Activated naive CD4-positive, alpha-beta T cell treated with anti-CD3 and anti-CD28 coated beads, Interleukin-2, amount 10 ng/mL, durations not matched to agents 7 days and 5 days (primary cell): ENCODE results near the gene TRABD.
"Not testable (repeated sequence)": the region's sequence is repeated elsewhere in the genome, so short reads cannot be mapped to it uniquely, and the experiment has no call there.

ENCODE experiments used
- CTCF ChIA-PET: fragments of 350-600 bp; sonication (Branson Sonifier 250); formaldehyde crosslinking; loops from one replicate; lab custom pipeline; 2021; ENCODE audit warnings: antibody characterized with exemption; lab: Charles Lee
- DNase-seq: peaks from one replicate; pipeline ENCODE4 v3.0.0-alpha.2; 2020
- H3K27ac Mint-ChIP-seq: one replicate; pipeline ENCODE4 v1.8.0; 2021; ENCODE audit warnings: mild to moderate bottlenecking, moderate library complexity, mixed read lengths
- H3K27me3 Mint-ChIP-seq: one replicate; pipeline ENCODE4 v1.8.0; 2021; ENCODE audit warnings: mild to moderate bottlenecking, mixed read lengths
- H3K36me3 Mint-ChIP-seq: one replicate; pipeline ENCODE4 v1.8.0; 2021; ENCODE audit warnings: mixed read lengths
- H3K4me1 Mint-ChIP-seq: one replicate; pipeline ENCODE4 v1.8.0; 2021; ENCODE audit warnings: mixed read lengths
- H3K4me3 Mint-ChIP-seq: one replicate; pipeline ENCODE4 v1.8.0; 2021; ENCODE audit warnings: mild to moderate bottlenecking, moderate library complexity, mixed read lengths
- H3K9me3 Mint-ChIP-seq: one replicate; pipeline ENCODE4 v1.8.0; 2021; ENCODE audit warnings: mixed read lengths

Gene TRABD

GRCh38 chr22:50147258-50148165 lies 38.2 kb upstream of the TRABD start:
- not testable (repeated sequence) for H3K36me3 Mint-ChIP-seq, H3K4me1 Mint-ChIP-seq, H3K4me3 Mint-ChIP-seq, DNase-seq, H3K9me3 Mint-ChIP-seq, H3K27ac Mint-ChIP-seq
- CTCF ChIA-PET = interaction anchor here (0.9 to 3.6 kb wide), 7 partner anchors 16 to 154 kb away, joined by 3 to 14 read pairs (median 5); no protein-coding TSS in a partner anchor
- peaks cover 40% of the 10 kb centered on the region for H3K27me3 Mint-ChIP-seq

- peaks cover 35% of the 10 kb centered on the region for H3K27me3 Mint-ChIP-seq
- no peak overlapping the region for H3K4me3 Mint-ChIP-seq
- CTCF ChIA-PET = interaction anchor here (0.9 to 3.6 kb wide), 7 partner anchors 16 to 155 kb away, joined by 3 to 14 read pairs (median 5); no protein-coding TSS in a partner anchor
- no peak for DNase-seq
- H3K9me3 Mint-ChIP-seq = no peaks in the 10 kb centered on the region
- H3K4me1 Mint-ChIP-seq = no peaks in the 10 kb centered on the region
- H3K36me3 Mint-ChIP-seq = no peaks in the 10 kb centered on the region
- H3K27ac Mint-ChIP-seq = no peak overlapping the region
Observed at GRCh38 chr22:50148166-50148500, 37.6 kb upstream of the TRABD start.

- CTCF ChIA-PET = interaction anchor here (0.7 to 3.6 kb wide), 8 partner anchors 15 to 324 kb away, joined by 3 to 14 read pairs (median 4); no protein-coding TSS in a partner anchor
Observed at GRCh38 chr22:50148991-50149721, 36.6 kb upstream of the TRABD start.

GRCh38 chr22:50150161-50151129 lies 35.3 kb upstream of the TRABD start:
- no peak for DNase-seq
- H3K4me3 Mint-ChIP-seq = no peak overlapping the region
- H3K27me3 Mint-ChIP-seq = peaks cover 36% of the 10 kb centered on the region
- CTCF ChIA-PET = interaction anchor here (0.6 to 3.6 kb wide), 4 partner anchors 13 to 88 kb away, joined by 3 to 14 read pairs (median 6); no protein-coding TSS in a partner anchor
- H3K9me3 Mint-ChIP-seq = no peaks in the 10 kb centered on the region
- no peaks in the 10 kb centered on the region for H3K4me1 Mint-ChIP-seq
- H3K27ac Mint-ChIP-seq = no peak overlapping the region
- no peaks in the 10 kb centered on the region for H3K36me3 Mint-ChIP-seq

More at GRCh38 chr22:50148991-50149721, 36.6 kb upstream of the TRABD start:
- no peak overlapping the region for H3K4me3 Mint-ChIP-seq
- DNase-seq = peak; percentile 84
- no peaks in the 10 kb centered on the region for H3K9me3 Mint-ChIP-seq
- peaks cover 34% of the 10 kb centered on the region for H3K27me3 Mint-ChIP-seq
- no peaks in the 10 kb centered on the region for H3K4me1 Mint-ChIP-seq
- H3K27ac Mint-ChIP-seq = no peak overlapping the region
- no peaks in the 10 kb centered on the region for H3K36me3 Mint-ChIP-seq

GRCh38 chr22:50151571-50152537 lies 33.9 kb upstream of the TRABD start:
- H3K4me1 Mint-ChIP-seq = no peaks in the 10 kb centered on the region

GRCh38 chr22:50153056-50153755 lies 32.5 kb upstream of the TRABD start:
- H3K9me3 Mint-ChIP-seq = no peaks in the 10 kb centered on the region
- H3K27ac Mint-ChIP-seq = no peak overlapping the region
- DNase-seq = no peak
- H3K4me1 Mint-ChIP-seq = no peaks in the 10 kb centered on the region
- peaks cover 40% of the 10 kb centered on the region for H3K27me3 Mint-ChIP-seq
- CTCF ChIA-PET = interaction anchor here (1.1 kb wide), 1 partner anchor 10 kb away, joined by 4 read pairs; no protein-coding TSS in a partner anchor
- H3K4me3 Mint-ChIP-seq = no peak overlapping the region
- H3K36me3 Mint-ChIP-seq = no peaks in the 10 kb centered on the region

More at GRCh38 chr22:50151571-50152537, 33.9 kb upstream of the TRABD start:
- Mint-ChIP-seq H3K27me3 (peaks cover 36% of the 10 kb centered on the region), H3K27ac (no peak overlapping the region), H3K36me3 (no peaks in the 10 kb centered on the region), H3K4me3 (no peak overlapping the region), H3K9me3 (no peaks in the 10 kb centered on the region)
- CTCF ChIA-PET = interaction anchor here (1.1 kb wide), 1 partner anchor 8 kb away, joined by 4 read pairs; no protein-coding TSS in a partner anchor
- DNase-seq = no peak

GRCh38 chr22:50153756-50154140 lies 32.0 kb upstream of the TRABD start:
- H3K4me1 Mint-ChIP-seq = no peaks in the 10 kb centered on the region
- CTCF ChIA-PET = no interaction called here
- H3K9me3 Mint-ChIP-seq = no peaks in the 10 kb centered on the region
- H3K27ac Mint-ChIP-seq = no peak overlapping the region
- no peak for DNase-seq
- H3K4me3 Mint-ChIP-seq = no peak overlapping the region
- peaks cover 44% of the 10 kb centered on the region for H3K27me3 Mint-ChIP-seq
- H3K36me3 Mint-ChIP-seq = no peaks in the 10 kb centered on the region

- H3K4me3 Mint-ChIP-seq = no peak overlapping the region
Observed at GRCh38 chr22:50157709-50158375, 27.9 kb upstream of the TRABD start.

GRCh38 chr22:50160947-50161346 lies 24.8 kb upstream of the TRABD start:
- no peak overlapping the region for H3K27ac Mint-ChIP-seq
- no peaks in the 10 kb centered on the region for H3K36me3 Mint-ChIP-seq
- H3K4me1 Mint-ChIP-seq = no peaks in the 10 kb centered on the region
- H3K4me3 Mint-ChIP-seq = no peak overlapping the region
- CTCF ChIA-PET = no interaction called here
- no peak for DNase-seq
- H3K27me3 Mint-ChIP-seq = peaks cover 51% of the 10 kb centered on the region
- H3K9me3 Mint-ChIP-seq = no peaks in the 10 kb centered on the region

More at GRCh38 chr22:50157709-50158375, 27.9 kb upstream of the TRABD start:
- Mint-ChIP-seq H3K36me3 (no peaks in the 10 kb centered on the region), H3K4me1 (no peaks in the 10 kb centered on the region), H3K9me3 (no peaks in the 10 kb centered on the region), H3K27ac (no peak overlapping the region), H3K27me3 (peaks cover 48% of the 10 kb centered on the region)
- CTCF ChIA-PET = no interaction called here
- DNase-seq = no peak

- H3K9me3 Mint-ChIP-seq = no peaks in the 10 kb centered on the region
- no peaks in the 10 kb centered on the region for H3K4me1 Mint-ChIP-seq
- no peak overlapping the region for H3K4me3 Mint-ChIP-seq
- no peaks in the 10 kb centered on the region for H3K36me3 Mint-ChIP-seq
- H3K27me3 Mint-ChIP-seq = peaks cover 56% of the 10 kb centered on the region
- CTCF ChIA-PET = no interaction called here
- no peak for DNase-seq
- no peak overlapping the region for H3K27ac Mint-ChIP-seq
Observed at GRCh38 chr22:50161508-50162390, 24.0 kb upstream of the TRABD start.

GRCh38 chr22:50162391-50162956 lies 23.2 kb upstream of the TRABD start:
- Mint-ChIP-seq H3K4me3 (no peak overlapping the region), H3K9me3 (no peaks in the 10 kb centered on the region), H3K36me3 (no peaks in the 10 kb centered on the region), H3K4me1 (no peaks in the 10 kb centered on the region), H3K27ac (no peak overlapping the region), H3K27me3 (peaks cover 61% of the 10 kb centered on the region)
- CTCF ChIA-PET = no interaction called here
- DNase-seq = no peak
